GM23338 (cell line): ENCODE data around the gene CCR8. TPM values are rescaled to one million over a fixed set of nuclear protein-coding genes. Genes with fewer than 3 reads are reported as not detected.
A peak's percentile ranks its signal among the peaks of the same experiment; 100 is the strongest.

Experiments
- ATAC-seq: fragments of 200-7000 bp; cut with Tn5 transposase; 3 replicates; pipeline ENCODE4 v1.9.1; 2020
- DNase-seq: peaks from one replicate; pipeline ENCODE4 v3.0.0-alpha.2; 2015; ENCODE audit warnings: low spot score
- H2AFZ ChIP-seq: fragments of 200-600 bp; sonication (generic); 2 replicates; pipeline ENCODE4 v1.8.0; 2016; ENCODE audit warnings: antibody characterized with exemption, mild to moderate bottlenecking, moderate library complexity
- H3F3A ChIP-seq: fragments of 200-600 bp; sonication (generic); replicated peaks from 2 replicates; pipeline ENCODE4 v1.8.0; 2017; ENCODE audit warnings: antibody characterized with exemption, mixed run types, low read depth
- H3K27ac ChIP-seq: fragments of 200-600 bp; sonication (generic); 2 replicates; pipeline ENCODE4 v1.6.1; 2016; ENCODE audit warnings: low read depth
- H3K27me3 ChIP-seq: fragments of 200-600 bp; sonication (generic); 2 replicates; pipeline ENCODE4 v1.8.0; 2016; ENCODE audit warnings: mild to moderate bottlenecking, mixed run types, moderate library complexity; ENCODE audit not compliant: insufficient read depth
- H3K36me3 ChIP-seq: fragments of 200-600 bp; sonication (generic); 2 replicates; pipeline ENCODE4 v1.8.0; 2016; ENCODE audit warnings: mild to moderate bottlenecking; ENCODE audit not compliant: insufficient read depth
- H3K4me1 ChIP-seq: fragments of 200-600 bp; sonication (generic); 2 replicates; pipeline ENCODE4 v1.8.0; 2016; ENCODE audit warnings: mild to moderate bottlenecking, moderate library complexity; ENCODE audit not compliant: insufficient read depth
- H3K4me2 ChIP-seq: fragments of 200-600 bp; sonication (generic); 2 replicates; pipeline ENCODE4 v1.7.1; 2017; ENCODE audit warnings: mixed run types
- H3K4me3 ChIP-seq: fragments of 200-600 bp; sonication (generic); 2 replicates; pipeline ENCODE4 v1.6.1; 2016; ENCODE audit warnings: mixed run types
- H3K79me2 ChIP-seq: fragments of 200-600 bp; sonication (generic); replicated peaks from 2 replicates; pipeline ENCODE4 v1.8.0; 2017; ENCODE audit warnings: mild to moderate bottlenecking; ENCODE audit not compliant: insufficient read depth
- H3K9me2 ChIP-seq: fragments of 200-600 bp; sonication (generic); 2 replicates; pipeline ENCODE4 v1.8.0; 2017; ENCODE audit not compliant: insufficient read depth
- H4K20me1 ChIP-seq: fragments of 200-600 bp; sonication (generic); replicated peaks from 2 replicates; pipeline ENCODE4 v1.8.0; 2017; ENCODE audit warnings: mild to moderate bottlenecking; ENCODE audit not compliant: insufficient read depth
- H3K27ac Mint-ChIP-seq: 2 replicates; pipeline ENCODE4 v1.8.0; 2020; ENCODE audit warnings: inconsistent platforms, mild to moderate bottlenecking, moderate library complexity, mixed read lengths
- H3K27me3 Mint-ChIP-seq: 3 replicates; pipeline ENCODE4 v1.8.0; 2022; ENCODE audit warnings: low read depth, mild to moderate bottlenecking, moderate library complexity, mixed read lengths, inconsistent platforms; ENCODE audit not compliant: insufficient read depth, poor library complexity
- H3K36me3 Mint-ChIP-seq: 3 replicates; pipeline ENCODE4 v1.8.0; 2021; ENCODE audit warnings: low read depth, mild to moderate bottlenecking, inconsistent platforms, moderate library complexity, mixed read lengths
- H3K4me1 Mint-ChIP-seq: 3 replicates; pipeline ENCODE4 v1.8.0; 2020; ENCODE audit warnings: mild to moderate bottlenecking, inconsistent platforms, mixed read lengths
- H3K4me3 Mint-ChIP-seq: 3 replicates; pipeline ENCODE4 v1.8.0; 2021; ENCODE audit warnings: moderate library complexity, mild to moderate bottlenecking, inconsistent platforms, mixed read lengths
- H3K9me3 Mint-ChIP-seq: 3 replicates; pipeline ENCODE4 v1.8.0; 2020; ENCODE audit warnings: moderate library complexity, mild to moderate bottlenecking, inconsistent platforms, mixed read lengths
- CREB1 ChIP-seq: fragments of 250-450 bp; sonication (Bioruptor Pico); IDR thresholded peaks from 2 replicates; pipeline ENCODE4 v1.5.0; 2020; ENCODE audit warnings: low read depth, mild to moderate bottlenecking, moderate library complexity
- CTCF ChIP-seq, 2 experiments: fragments of 200-600 bp in 1 of 2; sonication (generic) in 1 of 2; conservative IDR thresholded peaks; 2 replicates each; pipeline versions ENCODE4 v1.5.1 to v1.6.1; 2016 to 2017; ENCODE audit warnings: antibody characterized with exemption in 2 of 2, low read depth in 2 of 2, mild to moderate bottlenecking in 2 of 2, moderate library complexity in 1 of 2
- ETS1 ChIP-seq: IDR thresholded peaks from 2 replicates; pipeline ENCODE4 v1.6.1; 2016; ENCODE audit warnings: antibody characterized with exemption
- EZH2 ChIP-seq: fragments of 200-600 bp; sonication (generic); IDR thresholded peaks from one replicate; pipeline ENCODE4 v1.8.0; 2017; ENCODE audit warnings: antibody characterized with exemption, mild to moderate bottlenecking, low read depth; ENCODE audit not compliant: unreplicated experiment
- EZH2phosphoT487 ChIP-seq: fragments of 200-600 bp; sonication (generic); IDR thresholded peaks from one replicate; pipeline ENCODE4 v1.8.1; 2018; ENCODE audit warnings: antibody characterized with exemption; ENCODE audit not compliant: unreplicated experiment
- NANOG ChIP-seq: IDR thresholded peaks from 2 replicates; pipeline ENCODE4 v1.6.1; 2016; ENCODE audit warnings: antibody characterized with exemption, borderline replicate concordance
- POLR2AphosphoS5 ChIP-seq: IDR thresholded peaks from 2 replicates; pipeline ENCODE4 v1.6.1; 2016; ENCODE audit warnings: antibody characterized with exemption, low read depth
- REST ChIP-seq: IDR thresholded peaks from one replicate; pipeline ENCODE4 v1.6.1; 2018; ENCODE audit warnings: antibody characterized with exemption; ENCODE audit not compliant: unreplicated experiment
- STAT1 ChIP-seq: IDR thresholded peaks from one replicate; pipeline ENCODE4 v1.6.1; 2016; ENCODE audit warnings: antibody characterized with exemption; ENCODE audit not compliant: unreplicated experiment
- ZNF114 ChIP-seq: fragments of 250-450 bp; sonication (Bioruptor Pico); IDR thresholded peaks from 2 replicates; pipeline ENCODE4 v1.5.0; 2020; ENCODE audit warnings: mild to moderate bottlenecking, moderate library complexity
- ZNF331 ChIP-seq: fragments of 250-450 bp; sonication (Bioruptor Pico); IDR thresholded peaks from 2 replicates; pipeline ENCODE4 v1.5.0; 2020; ENCODE audit warnings: low read depth, mild to moderate bottlenecking, moderate library complexity
- ZNF462 ChIP-seq: fragments of 250-450 bp; sonication (Bioruptor Pico); IDR thresholded peaks from 2 replicates; pipeline ENCODE4 v1.5.0; 2020; ENCODE audit warnings: mild to moderate bottlenecking, moderate library complexity
- polyA plus RNA-seq: library from polyadenylated mRNA; unstranded; fragments of >200 nt; fragmentation: Nextera tagmentation; extraction: Ambion mirVana; gene quantifications from 2 replicates; pipeline ENCODE4 v1.2.1, GENCODE V29; 2016
- total RNA-seq: library from RNA; depleted of rRNA; stranded (reverse); fragments of >200 nt; shearing (Covaris generic); gene quantifications from 2 replicates; pipeline ENCODE4 v1.2.3, GENCODE V29; 2014

Gene CCR8
- total and polyA plus RNA-seq, 2 experiments from 2014 or later, result 0.55 TPM; not detected in 1

- peak overlapping the region; percentile 74; the same call in 1 of the 2 replicates for H2AFZ ChIP-seq
- TF ChIP-seq EZH2 (no peak), NANOG (no peak), CTCF (conservative IDR thresholded peaks at IDR 0.05; ENCODE audit: low read depth in 2 of 2) (no peak), CREB1 (CRISPR knock-in tag) (no peak), ETS1 (no peak), ZNF114 (no peak), POLR2AphosphoS5 (no peak), ZNF462 (CRISPR knock-in tag) (no peak), STAT1 (no peak), REST (no peak), ZNF331 (CRISPR knock-in tag) (no peak), EZH2phosphoT487 (no peak)
- H3K4me2 ChIP-seq, result no peak overlapping the region
- Mint-ChIP-seq H3K36me3 (no peaks in the 10 kb centered on the region), H3K4me1 (peaks cover 21% of the 10 kb centered on the region), H3K9me3 (no peaks in the 10 kb centered on the region), H3K27ac (no peak overlapping the region), H3K27me3 (peaks cover 2% of the 10 kb centered on the region), H3K4me3 (no peak overlapping the region)
- H3K79me2 ChIP-seq, result no peaks in the 10 kb centered on the region
- H4K20me1 ChIP-seq, result no peaks in the 10 kb centered on the region
- H3K27me3 ChIP-seq, result no peaks in the 10 kb centered on the region
- no peak for DNase-seq
- H3F3A ChIP-seq, result no peaks in the 10 kb centered on the region
- no peak for ATAC-seq
- no peak overlapping the region for H3K27ac ChIP-seq
- peaks cover 16% of the 10 kb centered on the region for H3K4me1 ChIP-seq
- peaks cover 3% of the 10 kb centered on the region; the same call in 1 of the 2 replicates for H3K9me2 ChIP-seq
- no peaks in the 10 kb centered on the region for H3K36me3 ChIP-seq
- no peak overlapping the region for H3K4me3 ChIP-seq
Measured at GRCh38 chr3:39343076-39343717, 13.7 kb downstream of the CCR8 start.
